H9 (cell line): ENCODE data around the gene STIMATE. TPM values are rescaled to one million over a fixed set of nuclear protein-coding genes. Genes with fewer than 3 reads are reported as not detected.

Experiments
- DNase-seq: peaks from one replicate; pipeline ENCODE4 v3.0.0-alpha.2; 2017
- H2AFZ ChIP-seq: one replicate; pipeline ENCODE4 v1.6.1; 2013; ENCODE audit warnings: mild to moderate bottlenecking, low read length, control low read depth, moderate library complexity
- H2AK5ac ChIP-seq: 2 replicates; pipeline ENCODE4 v1.6.1; 2013; ENCODE audit warnings: low read length, control low read depth, mixed read lengths; ENCODE audit not compliant: insufficient read length
- H2BK120ac ChIP-seq: one replicate; pipeline ENCODE4 v1.6.1; 2013; ENCODE audit warnings: low read depth, mild to moderate bottlenecking, low read length, control low read depth, inconsistent platforms; ENCODE audit not compliant: poor library complexity, severe bottlenecking
- H2BK12ac ChIP-seq: 2 replicates; pipeline ENCODE4 v1.6.1; 2013; ENCODE audit warnings: low read length, control low read depth, mixed read lengths, low read depth; ENCODE audit not compliant: insufficient read length
- H2BK15ac ChIP-seq: 2 replicates; pipeline ENCODE4 v1.6.1; 2013; ENCODE audit warnings: low read depth, low read length, control low read depth
- H2BK20ac ChIP-seq: one replicate; pipeline ENCODE4 v1.6.1; 2013; ENCODE audit warnings: low read depth, mild to moderate bottlenecking, low read length, control low read depth, inconsistent platforms; ENCODE audit not compliant: poor library complexity, severe bottlenecking
- H2BK5ac ChIP-seq: 2 replicates; pipeline ENCODE4 v1.6.1; 2013; ENCODE audit warnings: low read length, control low read depth, mixed read lengths; ENCODE audit not compliant: insufficient read length
- H3K14ac ChIP-seq: 2 replicates; pipeline ENCODE4 v1.6.1; 2013; ENCODE audit warnings: low read length, control low read depth; ENCODE audit not compliant: insufficient read depth
- H3K18ac ChIP-seq: 2 replicates; pipeline ENCODE4 v1.6.1; 2013; ENCODE audit warnings: low read depth, mild to moderate bottlenecking, mixed read lengths, low read length, control low read depth; ENCODE audit not compliant: insufficient read length
- H3K23ac ChIP-seq: 2 replicates; pipeline ENCODE4 v1.6.1; 2013; ENCODE audit warnings: low read length, control low read depth, mixed read lengths, low read depth; ENCODE audit not compliant: insufficient read length
- H3K23me2 ChIP-seq: 2 replicates; pipeline ENCODE4 v1.6.1; 2013; ENCODE audit warnings: low read depth, mild to moderate bottlenecking, mixed read lengths, low read length, control low read depth; ENCODE audit not compliant: insufficient read length, poor library complexity, severe bottlenecking
- H3K27ac ChIP-seq: 2 replicates; pipeline ENCODE4 v1.5.1; 2013; ENCODE audit warnings: low read length, control low read depth, mixed read lengths, low read depth; ENCODE audit not compliant: insufficient read length
- H3K27me3 ChIP-seq: 2 replicates; pipeline ENCODE4 v1.6.1; 2013; ENCODE audit warnings: low read length, control low read depth, inconsistent platforms; ENCODE audit not compliant: insufficient read depth
- H3K4ac ChIP-seq: 2 replicates; pipeline ENCODE4 v1.6.1; 2013; ENCODE audit warnings: low read depth, mild to moderate bottlenecking, control low read depth, inconsistent platforms, low read length, moderate library complexity
- H3K4me1 ChIP-seq: 2 replicates; pipeline ENCODE4 v1.6.1; 2013; ENCODE audit warnings: low read length, control low read depth, inconsistent platforms; ENCODE audit not compliant: insufficient read depth
- H3K4me2 ChIP-seq: 2 replicates; pipeline ENCODE4 v1.6.1; 2013; ENCODE audit warnings: low read length, control low read depth, mixed read lengths; ENCODE audit not compliant: insufficient read length, insufficient read depth
- H3K56ac ChIP-seq: 2 replicates; pipeline ENCODE4 v1.6.1; 2013; ENCODE audit warnings: low read depth, mild to moderate bottlenecking, mixed read lengths, low read length, control low read depth; ENCODE audit not compliant: insufficient read length
- H3K79me1 ChIP-seq: 2 replicates; pipeline ENCODE4 v1.6.1; 2013; ENCODE audit warnings: low read depth, mild to moderate bottlenecking, moderate library complexity, low read length, control low read depth, inconsistent platforms; ENCODE audit not compliant: insufficient read depth, poor library complexity, severe bottlenecking
- H3K79me2 ChIP-seq: 2 replicates; pipeline ENCODE4 v1.6.1; 2013; ENCODE audit warnings: low read length, control low read depth, inconsistent platforms; ENCODE audit not compliant: insufficient read depth
- H3K9ac ChIP-seq: 2 replicates; pipeline ENCODE4 v1.6.1; 2013; ENCODE audit warnings: low read length, control low read depth, mixed read lengths; ENCODE audit not compliant: insufficient read length; ENCODE audit errors: extremely low read depth
- H3K9me3 ChIP-seq: one replicate; pipeline ENCODE4 v1.6.1; 2013; ENCODE audit warnings: low read depth, low read length, inconsistent platforms; ENCODE audit not compliant: control insufficient read depth
- H3T11ph ChIP-seq: one replicate; pipeline ENCODE4 v1.6.1; 2013; ENCODE audit warnings: mild to moderate bottlenecking, low read length, control low read depth, inconsistent platforms
- H4K20me1 ChIP-seq: one replicate; pipeline ENCODE4 v1.6.1; 2013; ENCODE audit not compliant: control insufficient read depth, insufficient read length, insufficient read depth
- H4K5ac ChIP-seq: 2 replicates; pipeline ENCODE4 v1.6.1; 2013; ENCODE audit warnings: low read depth, mild to moderate bottlenecking, mixed read lengths, low read length, control low read depth; ENCODE audit not compliant: insufficient read length
- H4K8ac ChIP-seq: replicated peaks from 2 replicates; pipeline ENCODE4 v1.6.1; 2013; ENCODE audit warnings: low read length, control low read depth, mixed read lengths, low read depth; ENCODE audit not compliant: insufficient read length
- H4K91ac ChIP-seq: 2 replicates; pipeline ENCODE4 v1.6.1; 2013; ENCODE audit warnings: low read depth, mild to moderate bottlenecking, moderate library complexity, mixed read lengths, low read length, control low read depth; ENCODE audit not compliant: insufficient read length
- H3K27ac Mint-ChIP-seq, 3 experiments: 2 replicates in 2 of 3; 3 replicates in 1 of 3; pipeline ENCODE4 v1.8.0; 2020 to 2021; ENCODE audit warnings: mixed read lengths in 3 of 3, mild to moderate bottlenecking in 1 of 3, moderate library complexity in 1 of 3
- H3K27me3 Mint-ChIP-seq: 2 replicates; pipeline ENCODE4 v1.8.0; 2021; ENCODE audit warnings: low read depth, mild to moderate bottlenecking, moderate library complexity, mixed read lengths
- H3K36me3 Mint-ChIP-seq, 3 experiments: 2 replicates in 2 of 3; 3 replicates in 1 of 3; pipeline ENCODE4 v1.8.0; 2020 to 2021; ENCODE audit warnings: low read depth in 3 of 3, mixed read lengths in 3 of 3; ENCODE audit not compliant: insufficient read depth in 1 of 3
- H3K4me1 Mint-ChIP-seq, 2 experiments: 2 replicates each; pipeline ENCODE4 v1.8.0; 2020; ENCODE audit warnings: mixed read lengths in 2 of 2
- H3K4me3 Mint-ChIP-seq, 2 experiments: 2 replicates in 1 of 2; 3 replicates in 1 of 2; pipeline ENCODE4 v1.8.0; 2020 to 2021; ENCODE audit warnings: mild to moderate bottlenecking in 2 of 2, mixed read lengths in 2 of 2, moderate library complexity in 1 of 2
- H3K9me3 Mint-ChIP-seq, 2 experiments: 2 replicates in 1 of 2; 3 replicates in 1 of 2; pipeline ENCODE4 v1.8.0; 2020; ENCODE audit warnings: mild to moderate bottlenecking in 2 of 2, mixed read lengths in 2 of 2, moderate library complexity in 1 of 2
- CTCF ChIP-seq: fragments of 200-600 bp; sonication (generic); conservative IDR thresholded peaks from 3 replicates; pipeline ENCODE4 v1.8.0; 2021; ENCODE audit warnings: antibody characterized with exemption, mild to moderate bottlenecking
- WGBS: extraction: QIAGEN DNeasy Blood & Tissue Kit; methylation state at CpG from one replicate; pipeline ENCODE4 v1.1.7; 2013; ENCODE audit warnings: missing lambda C conversion rate, low lambda C conversion rate, mixed read lengths; ENCODE audit not compliant: insufficient read length; ENCODE audit errors: extremely low coverage; 5-methylcytosine and 5-hydroxymethylcytosine counted together
- total RNA-seq: library from RNA; stranded (reverse); gene quantifications from 2 replicates; pipeline ENCODE4 v1.2.1, GENCODE V29; 2021

Gene STIMATE
- total RNA-seq, 1 experiment from 2014 or later = 25.6 TPM

GRCh38 chr3:52920841-52921240 lies 23.5 kb upstream of the STIMATE start:
- Histone ChIP-seq H3K4me2 (no peak overlapping the region), H3K56ac (no peak overlapping the region), H3K79me1 (no peaks in the 10 kb centered on the region), H4K91ac (no peak overlapping the region), H3K23ac (no peak overlapping the region), H2AK5ac (no peak overlapping the region), H4K5ac (no peak overlapping the region), H3K9ac (no peak overlapping the region), H3K23me2 (no peaks in the 10 kb centered on the region), H3K18ac (no peak overlapping the region), H3K14ac (no peak overlapping the region), H2BK120ac (no peak overlapping the region), H3T11ph (no peak overlapping the region), H3K79me2 (no peaks in the 10 kb centered on the region), H3K4ac (no peak overlapping the region), H2BK15ac (no peak overlapping the region), H3K9me3 (no peaks in the 10 kb centered on the region), H2AFZ (no peak overlapping the region), H2BK12ac (no peak overlapping the region), H3K27me3 (no peaks in the 10 kb centered on the region), H3K27ac (no peak overlapping the region), H2BK5ac (no peak overlapping the region), H4K8ac (no peak overlapping the region), H3K4me1 (no peaks in the 10 kb centered on the region), H4K20me1 (no peaks in the 10 kb centered on the region), H2BK20ac (no peak overlapping the region)
- Mint-ChIP-seq H3K4me1 (no peaks in the 10 kb centered on the region), H3K4me3 (no peak overlapping the region), H3K9me3 (no peaks in the 10 kb centered on the region), H3K27ac (no peak overlapping the region), H3K36me3 (peaks cover 10 to 23% (median 14%) of the 10 kb centered on the region in 3 experiments; a peak in 6 of 7 replicates), H3K27me3 (no peaks in the 10 kb centered on the region)
- DNase-seq = no peak
- no CpG with 5 or more reads among the region's 2 CpGs for WGBS
- TF ChIP-seq CTCF = no peak
